Measurements from ENCODE around the gene GDI2. TPM values are rescaled to one million over a fixed set of nuclear protein-coding genes. Genes with fewer than 3 reads are reported as not detected.

GDI2 gene
- total RNA-seq, 1 experiment from 2014 or later, result 321 TPM

DNA sequence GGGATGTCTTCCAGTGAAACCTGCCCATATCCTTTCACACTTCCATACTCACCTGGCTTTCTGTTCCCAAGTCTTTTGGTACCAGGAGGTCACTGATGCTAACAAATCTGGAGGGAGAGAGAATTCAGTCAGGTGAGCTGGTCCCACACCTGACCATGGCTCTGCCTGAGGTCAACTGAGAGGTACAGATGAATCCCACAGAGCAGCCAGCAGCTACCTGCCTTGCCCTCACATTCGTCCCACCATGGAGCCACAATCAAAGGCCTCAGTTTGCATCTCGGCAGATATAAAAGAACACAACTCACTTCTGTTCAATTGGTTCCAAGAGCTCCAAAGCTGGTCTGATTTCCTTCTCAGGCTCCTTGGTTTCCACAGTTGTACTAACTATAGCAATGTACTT is 47.0 kb downstream of the GDI2 start:
- no peak for ATAC-seq
- no peaks in the 10 kb centered on the region for H3K4me1 Mint-ChIP-seq
- TF ChIP-seq SOX15 (CRISPR knock-in tag; IDR thresholded peaks at IDR 0.05) (no peak), MYBL2 (CRISPR knock-in tag; IDR thresholded peaks at IDR 0.05) (no peak)
- H3K9me3 Mint-ChIP-seq, result no peaks in the 10 kb centered on the region
- peak overlapping the region; percentile 83 for H3K27ac Mint-ChIP-seq
- no peak for DNase-seq (ENCODE audit: low spot score)
- ChIA-PET CTCF (interaction anchor here (0.5 kb wide), 1 partner anchor 51 kb away, joined by 5 read pairs; no protein-coding TSS in a partner anchor), POLR2A (no interaction called here)
- H3K27me3 Mint-ChIP-seq (ENCODE audit: low read depth), result no peaks in the 10 kb centered on the region
- H3K4me3 Mint-ChIP-seq, result no peak overlapping the region
- peaks cover 66% of the 10 kb centered on the region for H3K36me3 Mint-ChIP-seq

DNA sequence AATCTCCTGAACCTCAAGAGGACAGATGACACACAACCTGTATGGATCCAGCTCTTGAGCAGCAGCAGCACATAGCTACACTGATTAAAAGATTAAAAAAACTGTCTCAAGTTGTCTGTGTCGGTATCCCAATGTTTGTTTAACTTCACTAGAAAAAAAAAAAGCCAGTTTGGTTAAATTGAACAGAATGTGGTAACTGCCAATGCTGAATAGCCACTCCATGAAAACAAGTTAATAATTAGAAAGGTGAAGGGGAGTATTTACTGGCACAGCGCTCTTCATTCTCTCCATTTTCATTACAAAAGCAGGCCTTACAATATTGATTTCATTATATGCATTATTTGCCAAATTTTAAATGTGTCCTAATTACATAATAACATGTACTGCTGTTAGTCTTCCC is 47.6 kb downstream of the GDI2 start:
- H3K27me3 Mint-ChIP-seq (ENCODE audit: low read depth), result no peaks in the 10 kb centered on the region
- DNase-seq (ENCODE audit: low spot score) (no peak), ATAC-seq (no peak)
- peaks cover 70% of the 10 kb centered on the region for H3K36me3 Mint-ChIP-seq
- POLR2A ChIA-PET, result no interaction called here
- H3K27ac Mint-ChIP-seq, result no peak overlapping the region
- no peaks in the 10 kb centered on the region for H3K4me1 Mint-ChIP-seq
- H3K9me3 Mint-ChIP-seq, result no peaks in the 10 kb centered on the region
- no peak overlapping the region for H3K4me3 Mint-ChIP-seq
- TF ChIP-seq, protein P1, sequence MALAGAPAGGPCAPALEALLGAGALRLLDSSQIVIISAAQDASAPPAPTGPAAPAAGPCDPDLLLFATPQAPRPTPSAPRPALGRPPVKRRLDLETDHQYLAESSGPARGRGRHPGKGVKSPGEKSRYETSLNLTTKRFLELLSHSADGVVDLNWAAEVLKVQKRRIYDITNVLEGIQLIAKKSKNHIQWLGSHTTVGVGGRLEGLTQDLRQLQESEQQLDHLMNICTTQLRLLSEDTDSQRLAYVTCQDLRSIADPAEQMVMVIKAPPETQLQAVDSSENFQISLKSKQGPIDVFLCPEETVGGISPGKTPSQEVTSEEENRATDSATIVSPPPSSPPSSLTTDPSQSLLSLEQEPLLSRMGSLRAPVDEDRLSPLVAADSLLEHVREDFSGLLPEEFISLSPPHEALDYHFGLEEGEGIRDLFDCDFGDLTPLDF (CRISPR knock-in tag; IDR thresholded peaks at IDR 0.05), result no peak
- TF ChIP-seq NR3C1 (CRISPR knock-in tag; conservative IDR thresholded peaks at IDR 0.05; ENCODE audit: low read depth) (no peak), TEAD1 (CRISPR knock-in tag; IDR thresholded peaks at IDR 0.05) (no peak), ZNF396 (CRISPR knock-in tag; IDR thresholded peaks at IDR 0.05; ENCODE audit: borderline replicate concordance) (no peak), SP1 (CRISPR knock-in tag; conservative IDR thresholded peaks at IDR 0.05) (no peak), ZNF138 (CRISPR knock-in tag; conservative IDR thresholded peaks at IDR 0.05) (no peak), ZNF232 (CRISPR knock-in tag; IDR thresholded peaks at IDR 0.05) (no peak), RORB (CRISPR knock-in tag; IDR thresholded peaks at IDR 0.05) (no peak), RELA (CRISPR knock-in tag; IDR thresholded peaks at IDR 0.05; ENCODE audit: borderline replicate concordance) (no peak), ZNF671 (CRISPR knock-in tag; IDR thresholded peaks at IDR 0.05) (no peak), GRHL2 (CRISPR knock-in tag; IDR thresholded peaks at IDR 0.05; ENCODE audit: insufficient replicate concordance, severe bottlenecking) (no peak)
- TF ChIP-seq, protein P2, sequence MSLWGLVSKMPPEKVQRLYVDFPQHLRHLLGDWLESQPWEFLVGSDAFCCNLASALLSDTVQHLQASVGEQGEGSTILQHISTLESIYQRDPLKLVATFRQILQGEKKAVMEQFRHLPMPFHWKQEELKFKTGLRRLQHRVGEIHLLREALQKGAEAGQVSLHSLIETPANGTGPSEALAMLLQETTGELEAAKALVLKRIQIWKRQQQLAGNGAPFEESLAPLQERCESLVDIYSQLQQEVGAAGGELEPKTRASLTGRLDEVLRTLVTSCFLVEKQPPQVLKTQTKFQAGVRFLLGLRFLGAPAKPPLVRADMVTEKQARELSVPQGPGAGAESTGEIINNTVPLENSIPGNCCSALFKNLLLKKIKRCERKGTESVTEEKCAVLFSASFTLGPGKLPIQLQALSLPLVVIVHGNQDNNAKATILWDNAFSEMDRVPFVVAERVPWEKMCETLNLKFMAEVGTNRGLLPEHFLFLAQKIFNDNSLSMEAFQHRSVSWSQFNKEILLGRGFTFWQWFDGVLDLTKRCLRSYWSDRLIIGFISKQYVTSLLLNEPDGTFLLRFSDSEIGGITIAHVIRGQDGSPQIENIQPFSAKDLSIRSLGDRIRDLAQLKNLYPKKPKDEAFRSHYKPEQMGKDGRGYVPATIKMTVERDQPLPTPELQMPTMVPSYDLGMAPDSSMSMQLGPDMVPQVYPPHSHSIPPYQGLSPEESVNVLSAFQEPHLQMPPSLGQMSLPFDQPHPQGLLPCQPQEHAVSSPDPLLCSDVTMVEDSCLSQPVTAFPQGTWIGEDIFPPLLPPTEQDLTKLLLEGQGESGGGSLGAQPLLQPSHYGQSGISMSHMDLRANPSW (CRISPR knock-in tag; conservative IDR thresholded peaks at IDR 0.05; ENCODE audit: low read depth), result no peak
- TF ChIP-seq, protein P3, sequence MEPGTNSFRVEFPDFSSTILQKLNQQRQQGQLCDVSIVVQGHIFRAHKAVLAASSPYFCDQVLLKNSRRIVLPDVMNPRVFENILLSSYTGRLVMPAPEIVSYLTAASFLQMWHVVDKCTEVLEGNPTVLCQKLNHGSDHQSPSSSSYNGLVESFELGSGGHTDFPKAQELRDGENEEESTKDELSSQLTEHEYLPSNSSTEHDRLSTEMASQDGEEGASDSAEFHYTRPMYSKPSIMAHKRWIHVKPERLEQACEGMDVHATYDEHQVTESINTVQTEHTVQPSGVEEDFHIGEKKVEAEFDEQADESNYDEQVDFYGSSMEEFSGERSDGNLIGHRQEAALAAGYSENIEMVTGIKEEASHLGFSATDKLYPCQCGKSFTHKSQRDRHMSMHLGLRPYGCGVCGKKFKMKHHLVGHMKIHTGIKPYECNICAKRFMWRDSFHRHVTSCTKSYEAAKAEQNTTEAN (CRISPR knock-in tag; IDR thresholded peaks at IDR 0.05), result no peak
- TF ChIP-seq, protein P4, sequence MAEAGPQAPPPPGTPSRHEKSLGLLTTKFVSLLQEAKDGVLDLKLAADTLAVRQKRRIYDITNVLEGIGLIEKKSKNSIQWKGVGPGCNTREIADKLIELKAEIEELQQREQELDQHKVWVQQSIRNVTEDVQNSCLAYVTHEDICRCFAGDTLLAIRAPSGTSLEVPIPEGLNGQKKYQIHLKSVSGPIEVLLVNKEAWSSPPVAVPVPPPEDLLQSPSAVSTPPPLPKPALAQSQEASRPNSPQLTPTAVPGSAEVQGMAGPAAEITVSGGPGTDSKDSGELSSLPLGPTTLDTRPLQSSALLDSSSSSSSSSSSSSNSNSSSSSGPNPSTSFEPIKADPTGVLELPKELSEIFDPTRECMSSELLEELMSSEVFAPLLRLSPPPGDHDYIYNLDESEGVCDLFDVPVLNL (CRISPR knock-in tag; IDR thresholded peaks at IDR 0.05; ENCODE audit: borderline replicate concordance, low read depth), result no peak
- TF ChIP-seq, protein P5, sequence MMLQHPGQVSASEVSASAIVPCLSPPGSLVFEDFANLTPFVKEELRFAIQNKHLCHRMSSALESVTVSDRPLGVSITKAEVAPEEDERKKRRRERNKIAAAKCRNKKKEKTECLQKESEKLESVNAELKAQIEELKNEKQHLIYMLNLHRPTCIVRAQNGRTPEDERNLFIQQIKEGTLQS (CRISPR knock-in tag; conservative IDR thresholded peaks at IDR 0.05), result no peak
- CTCF ChIA-PET, result no interaction called here
